Naive thymus-derived CD8-positive, alpha-beta T cell (primary cell): ENCODE results near the gene RPS16. TPM values are rescaled to one million over a fixed set of nuclear protein-coding genes. Genes with fewer than 3 reads are reported as not detected.
A peak's percentile ranks its signal among the peaks of the same experiment; 100 is the strongest.

Source experiments
- ATAC-seq, 2 donors: fragments of 150-1000 bp; cut with Tn5 transposase in 1 of 2; sonication (Bioruptor Pico), chemical (Tn5 transposase) in 1 of 2; 1 replicate in 1 of 2; 2 replicates in 1 of 2; pipeline ENCODE4 v1.10.0; 2021; ENCODE audit warnings: mild to moderate bottlenecking in 2 of 2, moderate library complexity in 2 of 2
- POLR2A ChIA-PET: fragments of 350-600 bp; sonication (Branson Sonifier 250); formaldehyde crosslinking; loops from one replicate; lab custom pipeline; 2021; ENCODE audit warnings: antibody characterized with exemption; lab: Charles Lee
- DNase-seq, 10 donors: peaks; one replicate each; pipeline versions ENCODE4 v3.0.0 to v3.0.0-alpha.2; 2020 to 2022
- H3K27ac Mint-ChIP-seq, 10 donors: one replicate each; pipeline ENCODE4 v1.8.0; 2020 to 2022; ENCODE audit warnings: mild to moderate bottlenecking in 10 of 10, mixed read lengths in 10 of 10, moderate library complexity in 4 of 10, inconsistent platforms in 1 of 10
- H3K27me3 Mint-ChIP-seq, 5 donors: one replicate each; pipeline ENCODE4 v1.8.0; 2021 to 2022; ENCODE audit warnings: mixed read lengths in 5 of 5
- H3K36me3 Mint-ChIP-seq, 3 donors: one replicate each; pipeline ENCODE4 v1.8.0; 2020 to 2022; ENCODE audit warnings: mixed read lengths in 3 of 3, mild to moderate bottlenecking in 2 of 3, inconsistent platforms in 1 of 3
- H3K4me1 Mint-ChIP-seq, 4 donors: one replicate each; pipeline ENCODE4 v1.8.0; 2021 to 2022; ENCODE audit warnings: mixed read lengths in 4 of 4
- H3K4me3 Mint-ChIP-seq, 10 donors: one replicate each; pipeline ENCODE4 v1.8.0; 2020 to 2022; ENCODE audit warnings: mild to moderate bottlenecking in 10 of 10, mixed read lengths in 10 of 10, moderate library complexity in 6 of 10, inconsistent platforms in 1 of 10
- H3K9me3 Mint-ChIP-seq, 9 donors: one replicate each; pipeline ENCODE4 v1.8.0; 2020 to 2022; ENCODE audit warnings: mixed read lengths in 9 of 9, mild to moderate bottlenecking in 3 of 9, inconsistent platforms in 1 of 9, moderate library complexity in 1 of 9
- polyA plus RNA-seq, 3 donors: library from polyadenylated mRNA; unstranded; fragments of 300-500 nt; fragmentation: Illumina TruSeq; gene quantifications; one replicate each; pipeline ENCODE4 v1.2.3, GENCODE V29; 2021
- total RNA-seq, 8 experiments: library from RNA in 2 of 8; stranded (reverse) in 2 of 8; gene quantifications; one replicate each; pipeline ENCODE4 v1.2.3 and lab custom pipeline; 2021 to 2026

RPS16 gene
- total and polyA plus RNA-seq, 5 experiments from 2014 or later: 2,588 to 3,760 (median 2,812) TPM

GRCh38 chr19:39410017-39410830, 25.5 kb downstream of the RPS16 start:
- peak overlapping the region; percentile 79 to 98 (median 89) for H3K4me3 Mint-ChIP-seq
- ATAC-seq: peak; percentile 23 to 29
- H3K9me3 Mint-ChIP-seq: peaks cover 0 to 5% (median 0%) of the 10 kb centered on the region in 9 donors
- H3K36me3 Mint-ChIP-seq: peaks cover 6 to 23% (median 21%) of the 10 kb centered on the region in 3 donors
- H3K27ac Mint-ChIP-seq: peak overlapping the region; percentile 93 to 100 (median 98)
- peak in 9 of 10 donors; percentile 64 to 86 (median 78) for DNase-seq
- POLR2A ChIA-PET: interaction anchor here (1.0 to 9.1 kb wide), 7 partner anchors 9 to 74 kb away, joined by 4 to 183 read pairs (median 17); partner anchors contain the start of genes GMFG, MED29, PAF1 and SUPT5H
- H3K4me1 Mint-ChIP-seq: peaks cover 44 to 70% (median 49%) of the 10 kb centered on the region in 4 donors
- H3K27me3 Mint-ChIP-seq: peaks cover 0 to 8% (median 0%) of the 10 kb centered on the region in 5 donors

DNA sequence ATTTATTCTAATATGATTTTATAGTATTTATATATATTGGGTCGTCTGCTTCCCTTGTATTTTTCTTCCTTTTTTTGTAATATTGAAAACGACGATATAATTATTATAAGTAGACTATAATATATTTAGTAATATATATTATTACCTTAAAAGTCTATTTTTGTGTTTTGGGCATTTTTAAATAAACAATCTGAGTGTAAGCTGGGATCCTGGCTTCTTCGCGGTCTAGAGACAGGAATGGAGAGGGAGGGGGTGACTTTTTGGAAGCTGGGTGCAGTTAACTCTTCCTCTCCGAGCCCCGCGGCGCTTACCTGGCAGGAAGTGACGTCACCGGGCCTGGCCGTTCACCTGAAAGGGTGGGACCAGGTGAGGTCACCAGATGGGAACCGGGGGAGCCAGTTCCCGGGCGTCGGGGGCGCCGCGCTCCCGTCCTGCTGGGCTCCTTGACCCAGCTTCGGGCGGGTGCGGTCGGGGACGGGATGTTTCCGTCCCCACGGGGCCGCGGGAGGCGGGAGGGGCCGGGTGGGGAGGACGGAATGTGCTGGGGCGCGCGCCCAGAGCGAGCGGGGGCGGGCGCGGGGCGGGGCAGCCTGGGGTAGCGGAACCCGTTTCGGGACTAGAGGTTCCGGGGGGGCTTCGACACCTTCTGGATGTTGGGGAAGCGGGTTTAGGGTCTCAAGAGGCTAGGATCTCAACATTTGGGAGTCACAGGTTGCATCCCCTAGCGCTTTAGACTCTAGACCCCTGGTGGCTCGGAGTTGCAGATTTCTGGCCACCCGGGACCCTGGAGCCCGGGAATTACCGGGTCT, 26.3 kb downstream of the RPS16 start:
- H3K4me1 Mint-ChIP-seq: peaks cover 44 to 67% (median 52%) of the 10 kb centered on the region in 4 donors
- H3K27ac Mint-ChIP-seq: peak overlapping the region; percentile 93 to 100 (median 98)
- ATAC-seq (peak; percentile 5 to 6), DNase-seq (peak; percentile 70 to 92 (median 86))
- H3K4me3 Mint-ChIP-seq: peak overlapping the region; percentile 79 to 98 (median 94)
- POLR2A ChIA-PET: interaction anchor here (0.9 to 9.1 kb wide), 10 partner anchors 8 to 73 kb away, joined by 3 to 183 read pairs (median 7); partner anchors contain the start of genes GMFG, MED29, PAF1 and RPS16
- H3K9me3 Mint-ChIP-seq: peaks cover 0 to 5% (median 0%) of the 10 kb centered on the region in 9 donors
- peaks cover 6 to 23% (median 21%) of the 10 kb centered on the region in 3 donors for H3K36me3 Mint-ChIP-seq
- peaks cover 0 to 8% (median 0%) of the 10 kb centered on the region in 5 donors for H3K27me3 Mint-ChIP-seq

DNA sequence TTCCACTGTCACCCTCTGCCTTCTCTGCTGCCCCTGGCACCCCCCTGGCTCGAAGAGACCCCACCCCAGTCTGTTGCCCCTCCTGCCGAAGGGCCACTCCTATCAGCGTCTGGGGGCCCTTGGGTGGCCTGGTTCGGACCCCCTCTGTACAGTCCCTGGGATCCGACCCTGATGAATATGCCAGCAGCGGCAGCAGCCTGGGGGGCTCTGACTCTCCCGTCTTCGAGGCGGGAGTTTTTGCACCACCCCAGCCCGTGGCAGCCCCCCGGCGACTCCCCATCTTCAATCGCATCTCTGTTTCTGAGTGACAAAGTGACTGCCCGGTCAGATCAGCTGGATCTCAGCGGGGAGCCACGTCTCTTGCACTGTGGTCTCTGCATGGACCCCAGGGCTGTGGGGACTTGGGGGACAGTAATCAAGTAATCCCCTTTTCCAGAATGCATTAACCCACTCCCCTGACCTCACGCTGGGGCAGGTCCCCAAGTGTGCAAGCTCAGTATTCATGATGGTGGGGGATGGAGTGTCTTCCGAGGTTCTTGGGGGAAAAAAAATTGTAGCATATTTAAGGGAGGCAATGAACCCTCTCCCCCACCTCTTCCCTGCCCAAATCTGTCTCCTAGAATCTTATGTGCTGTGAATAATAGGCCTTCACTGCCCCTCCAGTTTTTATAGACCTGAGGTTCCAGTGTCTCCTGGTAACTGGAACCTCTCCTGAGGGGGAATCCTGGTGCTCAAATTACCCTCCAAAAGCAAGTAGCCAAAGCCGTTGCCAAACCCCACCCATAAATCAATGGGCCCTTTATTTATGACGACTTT, 27.1 kb downstream of the RPS16 start:
- DNase-seq (peak in 6 of 10 donors; percentile 34 to 57 (median 48)), ATAC-seq (no peak)
- Mint-ChIP-seq H3K4me3 (peak overlapping the region; percentile 79 to 98 (median 94)), H3K36me3 (peaks cover 6 to 21% (median 19%) of the 10 kb centered on the region in 3 donors), H3K27me3 (peaks cover 0 to 8% (median 0%) of the 10 kb centered on the region in 5 donors), H3K4me1 (peaks cover 36 to 66% (median 49%) of the 10 kb centered on the region in 4 donors), H3K9me3 (peaks cover 0 to 5% (median 0%) of the 10 kb centered on the region in 9 donors), H3K27ac (peak overlapping the region; percentile 93 to 100 (median 98))
- POLR2A ChIA-PET: interaction anchor here (0.6 to 9.1 kb wide), 13 partner anchors 7 to 308 kb away, joined by 3 to 183 read pairs (median 5); partner anchors contain the start of genes GMFG, MED29, PAF1 and RPS16

DNA sequence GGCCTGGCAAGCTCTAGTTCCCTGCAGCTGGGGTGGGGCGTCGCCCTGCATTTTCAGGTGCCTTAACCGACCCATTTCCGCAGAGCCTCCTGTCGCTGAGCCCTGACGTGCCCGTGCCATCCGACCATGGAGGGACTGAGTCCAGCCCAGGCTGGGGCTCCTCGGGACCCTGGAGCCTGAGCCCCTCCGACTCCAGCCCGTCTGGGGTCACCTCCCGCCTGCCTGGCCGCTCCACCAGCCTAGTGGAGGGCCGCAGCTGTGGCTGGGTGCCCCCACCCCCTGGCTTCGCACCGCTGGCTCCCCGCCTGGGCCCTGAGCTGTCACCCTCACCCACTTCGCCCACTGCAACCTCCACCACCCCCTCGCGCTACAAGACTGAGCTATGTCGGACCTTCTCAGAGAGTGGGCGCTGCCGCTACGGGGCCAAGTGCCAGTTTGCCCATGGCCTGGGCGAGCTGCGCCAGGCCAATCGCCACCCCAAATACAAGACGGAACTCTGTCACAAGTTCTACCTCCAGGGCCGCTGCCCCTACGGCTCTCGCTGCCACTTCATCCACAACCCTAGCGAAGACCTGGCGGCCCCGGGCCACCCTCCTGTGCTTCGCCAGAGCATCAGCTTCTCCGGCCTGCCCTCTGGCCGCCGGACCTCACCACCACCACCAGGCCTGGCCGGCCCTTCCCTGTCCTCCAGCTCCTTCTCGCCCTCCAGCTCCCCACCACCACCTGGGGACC, 27.9 kb downstream of the RPS16 start:
- DNase-seq (peak in 8 of 10 donors; percentile 52 to 93 (median 76)), ATAC-seq (peak; percentile 4 to 6)
- peaks cover 0 to 8% (median 0%) of the 10 kb centered on the region in 5 donors for H3K27me3 Mint-ChIP-seq
- H3K4me3 Mint-ChIP-seq: peak overlapping the region; percentile 79 to 98 (median 94)
- H3K9me3 Mint-ChIP-seq: peaks cover 0 to 5% (median 0%) of the 10 kb centered on the region in 9 donors
- H3K36me3 Mint-ChIP-seq: peaks cover 6 to 21% (median 19%) of the 10 kb centered on the region in 3 donors
- H3K4me1 Mint-ChIP-seq: peaks cover 36 to 67% (median 48%) of the 10 kb centered on the region in 4 donors
- peak overlapping the region; percentile 93 to 100 (median 98) for H3K27ac Mint-ChIP-seq
- POLR2A ChIA-PET: interaction anchor here (0.6 to 9.1 kb wide), 9 partner anchors 10 to 308 kb away, joined by 3 to 183 read pairs (median 9); partner anchors contain the start of genes GMFG, MED29, PAF1 and RPS16

DNA sequence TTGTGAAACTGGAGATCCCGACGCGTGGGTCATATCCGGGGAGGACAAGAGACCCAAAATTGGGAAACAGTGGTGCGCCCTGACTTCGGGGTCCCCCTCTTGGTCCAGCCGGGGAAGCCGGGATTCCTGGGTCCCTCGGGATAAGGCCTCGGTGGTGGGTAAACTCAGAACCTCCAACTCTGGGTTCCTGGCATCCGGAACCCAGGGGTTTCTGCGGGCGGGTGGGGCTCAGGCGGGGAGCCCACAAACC, 28.4 kb downstream of the RPS16 start:
- ATAC-seq (no peak), DNase-seq (peak in 1 of 10 donors; percentile 67)
- Mint-ChIP-seq H3K9me3 (peaks cover 0 to 5% (median 0%) of the 10 kb centered on the region in 9 donors), H3K4me3 (peak overlapping the region; percentile 79 to 98 (median 94)), H3K4me1 (peaks cover 36 to 71% (median 51%) of the 10 kb centered on the region in 4 donors), H3K27me3 (peaks cover 0 to 8% (median 0%) of the 10 kb centered on the region in 5 donors), H3K36me3 (peaks cover 6 to 21% (median 19%) of the 10 kb centered on the region in 3 donors), H3K27ac (peak overlapping the region; percentile 93 to 100 (median 98))
- POLR2A ChIA-PET: interaction anchor here (1.1 to 9.1 kb wide), 7 partner anchors 10 to 125 kb away, joined by 3 to 183 read pairs (median 17); partner anchors contain the start of genes EID2B, GMFG, MED29 and PAF1

DNA sequence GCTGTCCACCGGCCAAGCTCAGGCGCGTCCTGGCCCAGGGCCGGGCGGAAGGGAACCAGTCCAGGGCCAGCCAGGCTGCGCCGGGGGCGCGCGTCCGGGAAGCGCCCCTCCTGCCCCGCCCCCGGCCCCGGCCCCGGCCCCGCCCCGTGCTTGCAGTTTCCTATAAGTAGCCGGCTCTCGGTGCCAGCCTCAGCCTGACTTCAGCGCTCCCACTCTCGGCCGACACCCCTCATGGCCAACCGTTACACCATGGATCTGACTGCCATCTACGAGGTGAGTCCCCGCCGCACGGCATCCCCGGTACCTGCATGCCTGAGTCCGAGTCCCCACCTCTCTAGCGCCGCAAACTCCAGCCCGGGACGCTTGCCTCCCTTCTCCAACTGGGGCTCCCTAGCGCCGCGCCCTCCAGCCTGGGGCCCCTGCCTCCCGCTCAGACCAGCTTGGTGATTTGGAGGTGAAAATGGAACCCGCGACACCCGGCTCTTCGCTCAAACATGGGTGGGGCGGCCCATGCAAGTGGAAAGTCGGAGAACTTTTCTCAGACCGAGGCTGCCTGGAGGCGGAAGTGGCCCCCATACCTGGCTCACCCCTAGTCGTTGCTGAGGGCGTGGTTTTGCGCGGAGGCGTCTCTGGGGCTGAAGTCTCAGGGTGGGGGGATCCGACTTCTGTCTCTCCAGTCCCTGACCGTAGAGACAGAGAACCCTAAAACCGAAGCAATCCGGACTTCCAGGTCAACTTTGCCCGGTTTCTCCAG, 28.9 kb downstream of the RPS16 start, which contains the start of gene ZFP36:
TSS of gene ZFP36 (plus strand) at position 192 of the 754 bp plus-strand sequence. CDS start at position 250, 58 bp downstream.
- peak within 1 kb of the TSS; percentile 79 to 98 (median 94) for H3K4me3 Mint-ChIP-seq
- ATAC-seq (peak; percentile 27 to 28), DNase-seq (peak; percentile 81 to 95 (median 89))
- POLR2A ChIA-PET: interaction anchor here (0.8 to 9.1 kb wide), 10 partner anchors 9 to 553 kb away, joined by 3 to 183 read pairs (median 10); partner anchors contain the start of genes EID2B, GMFG, MED29 and PAF1
- peaks cover 0 to 2% (median 0%) of the 10 kb centered on the region in 9 donors for H3K9me3 Mint-ChIP-seq
- peak within 1 kb of the TSS; percentile 94 to 100 (median 98) for H3K27ac Mint-ChIP-seq
- peaks cover 6 to 19% (median 18%) of the 10 kb centered on the region in 3 donors for H3K36me3 Mint-ChIP-seq
- peaks cover 0 to 4% (median 0%) of the 10 kb centered on the region in 5 donors for H3K27me3 Mint-ChIP-seq
- peaks cover 36 to 71% (median 51%) of the 10 kb centered on the region in 4 donors for H3K4me1 Mint-ChIP-seq

- peaks cover 0 to 3% (median 0%) of the 10 kb centered on the region in 5 donors for H3K27me3 Mint-ChIP-seq
- POLR2A ChIA-PET: interaction anchor here (0.8 to 9.1 kb wide), 9 partner anchors 9 to 554 kb away, joined by 3 to 183 read pairs (median 4); partner anchors contain the start of genes EID2B, GMFG, MED29 and PAF1
- H3K27ac Mint-ChIP-seq: peak overlapping the region; percentile 94 to 100 (median 98)
- ATAC-seq (peak; percentile 19 to 24), DNase-seq (peak in 9 of 10 donors; percentile 81 to 98 (median 94))
- peaks cover 6 to 19% (median 18%) of the 10 kb centered on the region in 3 donors for H3K36me3 Mint-ChIP-seq
- H3K9me3 Mint-ChIP-seq: peaks cover 0 to 2% (median 0%) of the 10 kb centered on the region in 9 donors
- H3K4me3 Mint-ChIP-seq: peak overlapping the region; percentile 79 to 98 (median 92)
- H3K4me1 Mint-ChIP-seq: peaks cover 35 to 71% (median 51%) of the 10 kb centered on the region in 4 donors
Observed at GRCh38 chr19:39405958-39406655, 29.6 kb downstream of the RPS16 start.

DNA sequence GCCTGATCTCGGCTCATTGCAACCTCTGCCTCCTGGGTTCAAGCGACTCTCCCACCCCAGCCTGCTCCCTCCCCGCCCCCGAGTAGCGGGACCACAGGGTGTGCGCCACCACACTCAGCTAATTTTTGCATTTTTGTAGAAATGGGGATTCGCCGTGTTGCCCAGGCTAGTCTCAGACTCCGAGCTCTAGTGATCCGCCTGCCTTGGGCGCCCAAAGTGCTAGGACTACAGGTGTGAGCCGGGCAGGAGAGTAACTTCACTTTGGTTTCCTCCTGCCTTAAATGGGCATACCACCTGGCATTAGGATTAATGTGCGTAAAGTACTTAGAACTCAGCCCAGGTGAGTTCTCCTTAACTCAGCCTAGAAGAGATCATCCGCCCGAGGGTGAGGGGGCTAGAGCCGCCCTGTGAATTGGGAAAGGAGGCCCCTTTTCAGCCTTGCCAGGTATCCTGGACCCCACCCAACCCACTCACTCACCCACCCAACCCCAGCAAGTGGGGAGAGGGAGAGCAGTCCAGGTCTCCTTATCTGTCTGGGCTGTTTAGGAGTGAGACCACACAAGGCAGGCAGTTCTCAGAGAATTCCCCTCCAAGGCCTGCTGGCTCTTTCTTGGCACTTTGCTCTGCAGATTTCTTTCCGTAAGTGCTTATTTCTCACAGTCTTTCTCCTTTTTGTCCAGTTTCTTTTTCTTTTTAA, 30.3 kb downstream of the RPS16 start:
- ATAC-seq: no peak
- peak overlapping the region; percentile 79 to 98 (median 92) for H3K4me3 Mint-ChIP-seq
- POLR2A ChIA-PET: interaction anchor here (0.6 to 11.2 kb wide), 13 partner anchors 8 to 574 kb away, joined by 3 to 258 read pairs (median 5); partner anchors contain the start of genes GMFG, MED29, PAF1 and PLEKHG2
- H3K4me1 Mint-ChIP-seq: peaks cover 29 to 69% (median 50%) of the 10 kb centered on the region in 4 donors
- H3K27ac Mint-ChIP-seq: peak overlapping the region; percentile 94 to 100 (median 98)
- peaks cover 0 to 3% (median 0%) of the 10 kb centered on the region in 5 donors for H3K27me3 Mint-ChIP-seq
- H3K36me3 Mint-ChIP-seq: peaks cover 6 to 19% (median 18%) of the 10 kb centered on the region in 3 donors
- peaks cover 0 to 2% (median 0%) of the 10 kb centered on the region in 9 donors for H3K9me3 Mint-ChIP-seq
- DNase-seq: peak in 3 of 10 donors; percentile 22 to 39 (median 38)
